Ovary (tissue), 9 donors: ENCODE results near the gene OGFOD2. TPM values are rescaled to one million over a fixed set of nuclear protein-coding genes. Genes with fewer than 3 reads are reported as not detected.
"Not testable (repeated sequence)": the region's sequence is repeated elsewhere in the genome, so short reads cannot be mapped to it uniquely, and the experiment has no call there.

Source experiments
- DNase-seq, 5 donors: peaks; one replicate each; pipeline ENCODE4 v3.0.0-alpha.2; 2019 to 2020
- H3K27ac ChIP-seq, 2 donors: fragments of 200-600 bp; one replicate each; pipeline versions ENCODE4 v1.5.1 to v1.8.0; 2019 to 2022
- H3K27me3 ChIP-seq: fragments of 200-600 bp; one replicate; pipeline ENCODE4 v1.8.0; 2022
- H3K36me3 ChIP-seq: fragments of 200-600 bp; sonication (generic); one replicate; pipeline ENCODE4 v1.5.1; 2019
- H3K4me1 ChIP-seq: one replicate; pipeline ENCODE4 v1.8.1; 2013; ENCODE audit warnings: mild to moderate bottlenecking, moderate library complexity; ENCODE audit not compliant: insufficient read depth
- H3K4me3 ChIP-seq: fragments of 200-600 bp; sonication (generic); one replicate; pipeline ENCODE4 v1.5.1; 2017
- H3K9me3 ChIP-seq, 2 donors: fragments of 200-600 bp in 1 of 2; sonication (generic) in 1 of 2; one replicate each; pipeline versions ENCODE4 v1.5.1 to v1.8.1; 2013 to 2019; ENCODE audit warnings: mild to moderate bottlenecking in 1 of 2, moderate library complexity in 1 of 2
- CTCF ChIP-seq, 3 donors: fragments of 450-650 bp in 2 of 3; fragments of 200-600 bp in 1 of 3; IDR thresholded peaks; one replicate each; pipeline versions ENCODE4 v1.5.1 to v1.8.0; 2016 to 2022; ENCODE audit warnings: antibody characterized with exemption in 3 of 3, mild to moderate bottlenecking in 1 of 3
- EP300 ChIP-seq: sonication (generic); formaldehyde crosslinking; IDR thresholded peaks from one replicate; pipeline ENCODE4 v1.6.1; 2017; ENCODE audit warnings: antibody characterized with exemption
- POLR2A ChIP-seq: fragments of 450-650 bp; IDR thresholded peaks from one replicate; pipeline ENCODE4 v1.6.1; 2017; ENCODE audit warnings: antibody characterized with exemption, mild to moderate bottlenecking, moderate library complexity
- WGBS, 3 donors: extraction: QIAGEN DNeasy Blood & Tissue Kit in 1 of 3; methylation state at CpG; one replicate each; pipeline versions ENCODE4 v1.1.5 to v1.1.7; 2013 to 2017; 5-methylcytosine and 5-hydroxymethylcytosine counted together
- intact Hi-C, 4 donors: fragments of 100-400 bp; cut with DNase I; formaldehyde crosslinking; loops; one replicate each; pipeline versions ENCODE4 v1.11.0 to v1.15.1; 2022 to 2023
- polyA plus RNA-seq, 2 donors: library from polyadenylated mRNA; stranded (reverse); fragments of 200-250 nt in 1 of 2; fragments of 350-450 nt in 1 of 2; fragmentation: Illumina TruSeq in 1 of 2; extraction: RNeasy Lipid Tissue Mini Kit (QIAGEN cat#74804) in 1 of 2; gene quantifications; one replicate each; pipeline ENCODE4 v1.2.3, GENCODE V29; 2013 to 2014
- total RNA-seq, 7 donors: library from RNA; depleted of rRNA in 2 of 7; stranded (reverse); fragments of >200 nt in 2 of 7; fragmentation: NEBNext Ultra II Directional in 3 of 7; extraction: Animal tissue kit (Norgen Biotek cat#: 25700) in 3 of 7; gene quantifications; one replicate each; pipeline versions ENCODE4 v1.1.0 to v1.2.4, GENCODE V29; 2016 to 2023
- donor health status: DM: no; HTN: no; CAD: no; lungs with moderate emphysema.
- donor health status: DM: no; HTN: no; CAD: no.
- donor health status: Bipolar disorder and iron deficiency.
- donor health status: DM: yes; HTN: yes; CAD: no.
- donor health status: DM: no; HTN: no; CAD: no.
- donor health status: DM: yes; HTN: yes; CAD: no.

The OGFOD2 gene
- total and polyA plus RNA-seq, 9 donors, result 1.4 to 17.6 (median 16.8) TPM

- H3K36me3 ChIP-seq, result no peaks in the 10 kb centered on the region
- no peak overlapping the region for H3K4me3 ChIP-seq
- no peaks in the 10 kb centered on the region for H3K27me3 ChIP-seq
- TF ChIP-seq POLR2A, result no peak
- no peak for TF ChIP-seq EP300
- TF ChIP-seq CTCF (IDR thresholded peaks at IDR 0.05), result no peak
- intact Hi-C loops, result no loop called here
- no peak overlapping the region for H3K27ac ChIP-seq
- H3K4me1 ChIP-seq, result no peaks in the 10 kb centered on the region
- DNase-seq, result no peak
- 79 to 84% (median 82%) methylated on average over 12 of the region's 12 CpGs for WGBS, 3 donors
- no peaks in the 10 kb centered on the region for H3K9me3 ChIP-seq
These were observed 31.9 kb downstream of the OGFOD2 start for GRCh38 chr12:123006977-123007376.

- Histone ChIP-seq H3K36me3 (no peaks in the 10 kb centered on the region), H3K4me3 (no peak overlapping the region), H3K27me3 (no peaks in the 10 kb centered on the region), H3K4me1 (no peaks in the 10 kb centered on the region), H3K9me3 (no peaks in the 10 kb centered on the region), H3K27ac (no peak overlapping the region)
- TF ChIP-seq POLR2A (no peak), CTCF (IDR thresholded peaks at IDR 0.05) (no peak), EP300 (no peak)
- intact Hi-C loops, result no loop called here
- DNase-seq, result no peak
- WGBS, 3 donors, result 81 to 94% (median 92%) methylated on average over 1 of the region's 1 CpG
These were observed 35.1 kb downstream of the OGFOD2 start for GRCh38 chr12:123010110-123010509.

- TF ChIP-seq POLR2A, result no peak
- TF ChIP-seq EP300, result no peak
- Histone ChIP-seq H3K9me3 (no peaks in the 10 kb centered on the region), H3K27ac (no peak overlapping the region), H3K36me3 (no peaks in the 10 kb centered on the region), H3K4me1 (no peaks in the 10 kb centered on the region), H3K27me3 (no peaks in the 10 kb centered on the region), H3K4me3 (no peak overlapping the region)
- 92 to 97% (median 92%) methylated on average over 4 of the region's 4 CpGs for WGBS, 3 donors
- DNase-seq, result no peak
- intact Hi-C loops, result no loop called here
These were observed 35.6 kb downstream of the OGFOD2 start for GRCh38 chr12:123010681-123011080.

- Histone ChIP-seq H3K27ac (no peak overlapping the region), H3K27me3 (no peaks in the 10 kb centered on the region), H3K9me3 (no peaks in the 10 kb centered on the region), H3K4me1 (no peaks in the 10 kb centered on the region), H3K4me3 (no peak overlapping the region), H3K36me3 (no peaks in the 10 kb centered on the region)
- intact Hi-C loops, result no loop called here
- TF ChIP-seq POLR2A, result no peak
- no peak for TF ChIP-seq CTCF (IDR thresholded peaks at IDR 0.05)
- no peak for TF ChIP-seq EP300
- no peak for DNase-seq
- 86 to 91% (median 90%) methylated on average over 6 of the region's 6 CpGs for WGBS, 3 donors
These were observed 36.7 kb downstream of the OGFOD2 start for GRCh38 chr12:123011701-123012100.

GRCh38 chr12:123013185-123014095 is 38.4 kb downstream of the OGFOD2 start:
- Histone ChIP-seq H3K4me1 (no peaks in the 10 kb centered on the region), H3K27ac (no peak overlapping the region), H3K9me3 (no peaks in the 10 kb centered on the region), H3K27me3 (no peaks in the 10 kb centered on the region), H3K36me3 (no peaks in the 10 kb centered on the region), H3K4me3 (no peak overlapping the region)
- 93% methylated on average over 19 of the region's 19 CpGs for WGBS, 3 donors
- DNase-seq, result no peak
- TF ChIP-seq EP300, result no peak
- TF ChIP-seq CTCF (IDR thresholded peaks at IDR 0.05), result no peak
- TF ChIP-seq POLR2A, result no peak
- intact Hi-C loops, result no loop called here

- H3K4me3 ChIP-seq, H3K27ac ChIP-seq, H3K36me3 ChIP-seq, H3K27me3 ChIP-seq, DNase-seq, H3K9me3 ChIP-seq, intact Hi-C loops, H3K4me1 ChIP-seq: not testable (repeated sequence)
- WGBS, 3 donors, result 92 to 98% (median 96%) methylated on average over 4 of the region's 4 CpGs
These were observed 39.4 kb downstream of the OGFOD2 start for GRCh38 chr12:123014473-123014872.
